Measurements from ENCODE around the gene TMBIM4. TPM values are rescaled to one million over a fixed set of nuclear protein-coding genes. Genes with fewer than 3 reads are reported as not detected.
A peak's percentile ranks its signal among the peaks of the same experiment; 100 is the strongest.
"Not testable (repeated sequence)": the region's sequence is repeated elsewhere in the genome, so short reads cannot be mapped to it uniquely, and the experiment has no call there.

Gene TMBIM4
- total and polyA plus RNA-seq, 5 donors from 2014 or later = 51.1 to 470 (median 374) TPM

- no peak overlapping the region for H3K27ac Mint-ChIP-seq
Measured at GRCh38 chr12:66182956-66183355, 13.2 kb upstream of the TMBIM4 start.

GRCh38 chr12:66176105-66176900 is 6.5 kb upstream of the TMBIM4 start:
- no peak overlapping the region for H3K27ac Mint-ChIP-seq
- H3K9me3 ChIP-seq (ENCODE audit: control insufficient read depth in 2 of 2, low read length in 2 of 2) = no peaks in the 10 kb centered on the region
- H3K27me3 ChIP-seq (ENCODE audit: control insufficient read depth, insufficient read depth, low read length) = peaks cover 11% of the 10 kb centered on the region
- no peaks in the 10 kb centered on the region for H3K4me1 ChIP-seq (ENCODE audit: control insufficient read depth, insufficient read depth, low read length, poor library complexity, severe bottlenecking)
- H3K27me3 Mint-ChIP-seq = peaks cover 35% of the 10 kb centered on the region
- H3K9me3 Mint-ChIP-seq = peaks cover 0 to 3% (median 0%) of the 10 kb centered on the region in 7 donors
- H3K36me3 ChIP-seq (ENCODE audit: control insufficient read depth, insufficient read depth, low read length) = no peaks in the 10 kb centered on the region
- no peak overlapping the region for H3K4me3 ChIP-seq (ENCODE audit: low read depth, low read length)
- ATAC-seq (ENCODE audit: low read depth in 2 of 2) = no peak
- H3K27ac ChIP-seq (ENCODE audit: insufficient read depth, low read length, poor library complexity, severe bottlenecking) = no peak overlapping the region
- H3K4me1 Mint-ChIP-seq = peaks cover 0 to 2% (median 0%) of the 10 kb centered on the region in 4 donors
- no peaks in the 10 kb centered on the region for H3K36me3 Mint-ChIP-seq
- no peak overlapping the region for H3K4me3 Mint-ChIP-seq
- no peak for DNase-seq

More at GRCh38 chr12:66182956-66183355, 13.2 kb upstream of the TMBIM4 start:
- Mint-ChIP-seq H3K36me3 (no peaks in the 10 kb centered on the region), H3K4me1 (peaks cover 0 to 7% (median 3%) of the 10 kb centered on the region in 4 donors), H3K4me3 (no peak overlapping the region), H3K27me3 (peaks cover 41% of the 10 kb centered on the region), H3K9me3 (peaks cover 0 to 10% (median 5%) of the 10 kb centered on the region in 7 donors)
- no peak for ATAC-seq (ENCODE audit: low read depth in 2 of 2)
- Histone ChIP-seq H3K9me3 (ENCODE audit: control insufficient read depth in 2 of 2, low read length in 2 of 2) (peaks cover 0 to 4% of the 10 kb centered on the region in 2 experiments), H3K36me3 (ENCODE audit: control insufficient read depth, insufficient read depth, low read length) (no peaks in the 10 kb centered on the region), H3K4me3 (ENCODE audit: low read depth, low read length) (no peak overlapping the region), H3K27me3 (ENCODE audit: control insufficient read depth, insufficient read depth, low read length) (peaks cover 17% of the 10 kb centered on the region), H3K27ac (ENCODE audit: insufficient read depth, low read length, poor library complexity, severe bottlenecking) (no peak overlapping the region), H3K4me1 (ENCODE audit: control insufficient read depth, insufficient read depth, low read length, poor library complexity, severe bottlenecking) (no peaks in the 10 kb centered on the region)
- no peak for DNase-seq

GRCh38 chr12:66174391-66175325 is 4.9 kb upstream of the TMBIM4 start:
- H3K4me3 ChIP-seq (ENCODE audit: low read depth, low read length); H3K9me3 Mint-ChIP-seq; ATAC-seq (ENCODE audit: low read depth in 2 of 2); H3K36me3 Mint-ChIP-seq; H3K4me1 ChIP-seq (ENCODE audit: control insufficient read depth, insufficient read depth, low read length, poor library complexity, severe bottlenecking); H3K27ac Mint-ChIP-seq; H3K36me3 ChIP-seq (ENCODE audit: control insufficient read depth, insufficient read depth, low read length); H3K27ac ChIP-seq (ENCODE audit: insufficient read depth, low read length, poor library complexity, severe bottlenecking); DNase-seq; H3K9me3 ChIP-seq (ENCODE audit: control insufficient read depth in 2 of 2, low read length in 2 of 2): not testable (repeated sequence)
- H3K27me3 Mint-ChIP-seq = peaks cover 33% of the 10 kb centered on the region
- H3K4me3 Mint-ChIP-seq = peak overlapping the region in 1 of 4 donors; percentile 43
- H3K4me1 Mint-ChIP-seq = peaks cover 0 to 11% (median 5%) of the 10 kb centered on the region in 4 donors
- peaks cover 11% of the 10 kb centered on the region for H3K27me3 ChIP-seq (ENCODE audit: control insufficient read depth, insufficient read depth, low read length)

- Mint-ChIP-seq H3K4me1 (peaks cover 24 to 49% (median 30%) of the 10 kb centered on the region in 4 donors), H3K9me3 (peaks cover 0 to 6% (median 3%) of the 10 kb centered on the region in 7 donors), H3K36me3 (peaks cover 18% of the 10 kb centered on the region), H3K27ac (peak overlapping the region; percentile 96 to 99 (median 98)), H3K4me3 (peak overlapping the region; percentile 90 to 94 (median 93)), H3K27me3 (peaks cover 8% of the 10 kb centered on the region)
- DNase-seq (no peak), ATAC-seq (ENCODE audit: low read depth in 2 of 2) (no peak)
- no peaks in the 10 kb centered on the region for H3K27me3 ChIP-seq (ENCODE audit: control insufficient read depth, insufficient read depth, low read length)
- peak overlapping the region; percentile 96 for H3K27ac ChIP-seq (ENCODE audit: insufficient read depth, low read length, poor library complexity, severe bottlenecking)
- peaks cover 2% of the 10 kb centered on the region for H3K36me3 ChIP-seq (ENCODE audit: control insufficient read depth, insufficient read depth, low read length)
- H3K4me3 ChIP-seq (ENCODE audit: low read depth, low read length) = peak overlapping the region; percentile 94
- H3K4me1 ChIP-seq (ENCODE audit: control insufficient read depth, insufficient read depth, low read length, poor library complexity, severe bottlenecking) = peaks cover 20% of the 10 kb centered on the region
- no peaks in the 10 kb centered on the region for H3K9me3 ChIP-seq (ENCODE audit: control insufficient read depth in 2 of 2, low read length in 2 of 2)
Measured at GRCh38 chr12:66170606-66171005, 810 bp upstream of the TMBIM4 start.

- Mint-ChIP-seq H3K4me3 (peak overlapping the region; percentile 90 to 94 (median 93)), H3K27me3 (peaks cover 4% of the 10 kb centered on the region), H3K27ac (peak overlapping the region in 2 of 3 donors; percentile 96 to 98), H3K36me3 (peaks cover 38% of the 10 kb centered on the region), H3K4me1 (peaks cover 40 to 70% (median 47%) of the 10 kb centered on the region in 4 donors), H3K9me3 (peaks cover 0 to 9% (median 3%) of the 10 kb centered on the region in 7 donors)
- Histone ChIP-seq H3K4me1 (ENCODE audit: control insufficient read depth, insufficient read depth, low read length, poor library complexity, severe bottlenecking) (peaks cover 27% of the 10 kb centered on the region), H3K27ac (ENCODE audit: insufficient read depth, low read length, poor library complexity, severe bottlenecking) (peak overlapping the region; percentile 96), H3K9me3 (ENCODE audit: control insufficient read depth in 2 of 2, low read length in 2 of 2) (peaks cover 0 to 4% of the 10 kb centered on the region in 2 experiments), H3K4me3 (ENCODE audit: low read depth, low read length) (peak overlapping the region; percentile 94), H3K36me3 (ENCODE audit: control insufficient read depth, insufficient read depth, low read length) (peaks cover 9% of the 10 kb centered on the region), H3K27me3 (ENCODE audit: control insufficient read depth, insufficient read depth, low read length) (no peaks in the 10 kb centered on the region)
- ATAC-seq (ENCODE audit: low read depth in 2 of 2) (no peak), DNase-seq (no peak)
Measured at GRCh38 chr12:66168410-66168809, 1.4 kb downstream of the TMBIM4 start.

GRCh38 chr12:66166561-66166960 is 3.2 kb downstream of the TMBIM4 start:
- H3K4me1 ChIP-seq (ENCODE audit: control insufficient read depth, insufficient read depth, low read length, poor library complexity, severe bottlenecking) = peaks cover 27% of the 10 kb centered on the region
- Mint-ChIP-seq H3K4me3 (peak overlapping the region; percentile 46 to 91 (median 80)), H3K9me3 (peaks cover 0 to 9% (median 1%) of the 10 kb centered on the region in 7 donors), H3K27ac (no peak overlapping the region), H3K36me3 (peaks cover 42% of the 10 kb centered on the region), H3K4me1 (peaks cover 54 to 84% (median 63%) of the 10 kb centered on the region in 4 donors), H3K27me3 (peaks cover 4% of the 10 kb centered on the region)
- no peak for DNase-seq
- H3K9me3 ChIP-seq (ENCODE audit: control insufficient read depth in 2 of 2, low read length in 2 of 2) = peaks cover 0 to 4% of the 10 kb centered on the region in 2 experiments
- H3K27me3 ChIP-seq (ENCODE audit: control insufficient read depth, insufficient read depth, low read length) = no peaks in the 10 kb centered on the region
- peak overlapping the region; percentile 49 for H3K4me3 ChIP-seq (ENCODE audit: low read depth, low read length)
- no peak overlapping the region for H3K27ac ChIP-seq (ENCODE audit: insufficient read depth, low read length, poor library complexity, severe bottlenecking)
- H3K36me3 ChIP-seq (ENCODE audit: control insufficient read depth, insufficient read depth, low read length) = peaks cover 11% of the 10 kb centered on the region
- ATAC-seq (ENCODE audit: low read depth in 2 of 2) = no peak

GRCh38 chr12:66165141-66165540 is 4.7 kb downstream of the TMBIM4 start:
- ATAC-seq (ENCODE audit: low read depth in 2 of 2) (no peak), DNase-seq (no peak)
- H3K36me3 Mint-ChIP-seq = peaks cover 44% of the 10 kb centered on the region
- peaks cover 4% of the 10 kb centered on the region for H3K27me3 Mint-ChIP-seq
- no peaks in the 10 kb centered on the region for H3K27me3 ChIP-seq (ENCODE audit: control insufficient read depth, insufficient read depth, low read length)
- H3K9me3 Mint-ChIP-seq = peaks cover 0 to 9% (median 1%) of the 10 kb centered on the region in 7 donors
- peaks cover 59 to 84% (median 66%) of the 10 kb centered on the region in 4 donors for H3K4me1 Mint-ChIP-seq
- H3K27ac Mint-ChIP-seq = no peak overlapping the region
- peaks cover 20% of the 10 kb centered on the region for H3K36me3 ChIP-seq (ENCODE audit: control insufficient read depth, insufficient read depth, low read length)
- no peak overlapping the region for H3K27ac ChIP-seq (ENCODE audit: insufficient read depth, low read length, poor library complexity, severe bottlenecking)
- H3K9me3 ChIP-seq (ENCODE audit: control insufficient read depth in 2 of 2, low read length in 2 of 2) = peaks cover 0 to 4% of the 10 kb centered on the region in 2 experiments
- H3K4me3 ChIP-seq (ENCODE audit: low read depth, low read length) = peak overlapping the region; percentile 13
- peaks cover 23% of the 10 kb centered on the region for H3K4me1 ChIP-seq (ENCODE audit: control insufficient read depth, insufficient read depth, low read length, poor library complexity, severe bottlenecking)
- H3K4me3 Mint-ChIP-seq = peak overlapping the region in 1 of 4 donors; percentile 43

All from CD4-positive, CD25-positive, alpha-beta regulatory T cell (primary cell).